Prostate gland (tissue), 2 donors: Measurements from ENCODE around the gene SMPD3. TPM values are rescaled to one million over a fixed set of nuclear protein-coding genes. Genes with fewer than 3 reads are reported as not detected.

Source experiments
- DNase-seq: peaks from one replicate; pipeline ENCODE4 v3.0.0-alpha.2; 2019; ENCODE audit warnings: low spot score
- H3K27ac ChIP-seq, 2 donors: fragments of 200-600 bp; sonication (generic); 2 replicates each; pipeline ENCODE4 v1.5.1; 2017 to 2019
- H3K27me3 ChIP-seq: fragments of 200-600 bp; sonication (generic); replicated peaks from 2 replicates; pipeline ENCODE4 v1.5.1; 2019; ENCODE audit not compliant: insufficient read depth
- H3K36me3 ChIP-seq, 2 donors: fragments of 200-600 bp; sonication (generic); 1 replicate in 1 of 2; 2 replicates in 1 of 2; pipeline versions ENCODE4 v1.5.1 to v1.8.1; 2017 to 2019
- H3K4me1 ChIP-seq: fragments of 200-600 bp; sonication (generic); replicated peaks from 2 replicates; pipeline ENCODE4 v1.5.1; 2019
- H3K4me3 ChIP-seq, 2 donors: fragments of 200-600 bp; sonication (generic); 2 replicates each; pipeline ENCODE4 v1.5.1; 2017 to 2019
- H3K9me3 ChIP-seq: fragments of 200-600 bp; sonication (generic); 2 replicates; pipeline ENCODE4 v1.5.1; 2017
- POLR2A ChIP-seq: fragments of 450-650 bp; IDR thresholded peaks from one replicate; pipeline ENCODE4 v1.6.1; 2016; ENCODE audit warnings: antibody characterized with exemption, mild to moderate bottlenecking
- POLR2AphosphoS5 ChIP-seq: sonication (generic); formaldehyde crosslinking; IDR thresholded peaks from one replicate; pipeline ENCODE4 v1.6.1; 2017; ENCODE audit warnings: antibody characterized with exemption
- WGBS: methylation state at CpG from one replicate; pipeline ENCODE4 v1.1.5; 2018; 5-methylcytosine and 5-hydroxymethylcytosine counted together
- intact Hi-C: fragments of 100-400 bp; cut with DNase I; formaldehyde crosslinking; loops from one replicate; pipeline ENCODE4 v1.14.2; 2022
- total RNA-seq, 2 donors: library from RNA; depleted of rRNA; stranded (reverse); fragments of >200 nt; gene quantifications; one replicate each; pipeline ENCODE4 v1.1.0, GENCODE V29; 2016
- TF ChIP-seq, protein P1 (sequence below), 4 experiments: fragments of 200-600 bp in 2 of 4; fragments of 450-650 bp in 2 of 4; sonication (generic) in 2 of 4; IDR thresholded peaks; 1 replicate in 3 of 4; 2 replicates in 1 of 4; pipeline ENCODE4 v1.5.1; 2016 to 2019; ENCODE audit warnings: antibody characterized with exemption in 4 of 4, mild to moderate bottlenecking in 2 of 4, moderate library complexity in 2 of 4

The SMPD3 gene
- total RNA-seq, 2 donors from 2014 or later = 4.7 to 27.8 TPM

GRCh38 chr16:68417711-68418301 lies 30.5 kb downstream of the SMPD3 start:
- peaks cover 23% of the 10 kb centered on the region for H3K4me1 ChIP-seq
- no peak overlapping the region for H3K4me3 ChIP-seq
- no peaks in the 10 kb centered on the region for H3K27me3 ChIP-seq
- WGBS = 41% methylated on average over 11 of the region's 11 CpGs
- DNase-seq = peak; percentile 74
- TF ChIP-seq POLR2A = no peak
- TF ChIP-seq POLR2AphosphoS5 = peak; percentile 79
- H3K9me3 ChIP-seq = no peaks in the 10 kb centered on the region
- intact Hi-C loops = no loop called here
- H3K36me3 ChIP-seq = no peaks in the 10 kb centered on the region
- H3K27ac ChIP-seq = peak overlapping the region; percentile 79 to 86

DNA sequence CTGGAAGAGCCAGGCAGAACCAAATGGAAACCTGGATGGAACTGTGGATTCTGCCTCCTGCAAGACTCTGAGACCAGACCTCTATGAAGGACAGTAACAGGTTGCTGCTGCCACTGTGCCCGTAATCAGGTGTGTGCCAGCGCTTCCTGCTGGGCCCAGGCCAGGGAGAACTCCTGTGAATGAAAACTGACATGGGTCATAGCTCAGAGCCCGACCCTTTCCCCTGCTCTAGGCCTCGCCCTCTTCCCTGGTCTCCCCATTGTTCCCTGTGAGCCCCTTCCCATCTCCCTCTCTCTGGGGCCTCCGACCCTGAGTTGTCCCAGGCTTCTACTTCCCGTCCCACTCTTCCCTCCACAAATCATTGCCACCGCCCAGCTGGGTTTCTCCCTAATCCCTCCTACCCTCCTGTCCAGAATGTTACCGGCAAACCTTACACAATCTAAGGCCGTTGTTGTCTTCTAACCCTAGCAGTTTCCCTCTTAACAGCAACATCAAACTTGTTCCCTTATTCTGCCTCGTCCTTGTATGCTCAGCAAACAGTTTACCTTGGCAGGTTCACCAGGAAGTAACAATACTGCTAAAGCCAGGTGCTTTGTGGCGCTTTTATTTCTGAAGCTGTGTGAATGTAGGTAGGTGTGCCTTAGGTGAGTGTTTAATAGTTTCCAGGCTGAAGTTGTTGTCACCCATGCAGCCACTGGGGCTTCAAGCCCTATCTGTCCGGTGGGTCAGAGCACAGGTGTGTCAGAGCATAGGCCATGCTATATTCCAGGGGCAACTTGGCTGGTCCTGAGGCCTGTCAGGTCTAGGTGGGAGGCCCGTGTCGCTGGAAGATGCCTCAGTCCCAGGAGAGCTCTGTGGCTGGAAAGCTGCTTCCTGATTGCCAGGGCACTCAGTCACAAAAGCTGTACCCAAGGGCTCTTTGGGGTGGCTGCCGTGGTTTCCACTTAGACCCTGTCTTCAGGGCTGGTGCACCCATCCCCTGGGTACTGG lies 32.0 kb downstream of the SMPD3 start:
- WGBS = 35% methylated on average over 15 of the region's 15 CpGs
- no peaks in the 10 kb centered on the region for H3K27me3 ChIP-seq
- intact Hi-C loops = no loop called here
- no peaks in the 10 kb centered on the region for H3K36me3 ChIP-seq
- peak overlapping the region; percentile 79 to 86 for H3K27ac ChIP-seq
- no peaks in the 10 kb centered on the region for H3K9me3 ChIP-seq
- TF ChIP-seq POLR2AphosphoS5 = peak; percentile 94
- no peak for TF ChIP-seq POLR2A
- peaks cover 23% of the 10 kb centered on the region for H3K4me1 ChIP-seq
- no peak overlapping the region for H3K4me3 ChIP-seq
- DNase-seq = peak; percentile 90

- TF ChIP-seq POLR2AphosphoS5 = no peak
- no peak for TF ChIP-seq POLR2A
- TF ChIP-seq, protein P1, sequence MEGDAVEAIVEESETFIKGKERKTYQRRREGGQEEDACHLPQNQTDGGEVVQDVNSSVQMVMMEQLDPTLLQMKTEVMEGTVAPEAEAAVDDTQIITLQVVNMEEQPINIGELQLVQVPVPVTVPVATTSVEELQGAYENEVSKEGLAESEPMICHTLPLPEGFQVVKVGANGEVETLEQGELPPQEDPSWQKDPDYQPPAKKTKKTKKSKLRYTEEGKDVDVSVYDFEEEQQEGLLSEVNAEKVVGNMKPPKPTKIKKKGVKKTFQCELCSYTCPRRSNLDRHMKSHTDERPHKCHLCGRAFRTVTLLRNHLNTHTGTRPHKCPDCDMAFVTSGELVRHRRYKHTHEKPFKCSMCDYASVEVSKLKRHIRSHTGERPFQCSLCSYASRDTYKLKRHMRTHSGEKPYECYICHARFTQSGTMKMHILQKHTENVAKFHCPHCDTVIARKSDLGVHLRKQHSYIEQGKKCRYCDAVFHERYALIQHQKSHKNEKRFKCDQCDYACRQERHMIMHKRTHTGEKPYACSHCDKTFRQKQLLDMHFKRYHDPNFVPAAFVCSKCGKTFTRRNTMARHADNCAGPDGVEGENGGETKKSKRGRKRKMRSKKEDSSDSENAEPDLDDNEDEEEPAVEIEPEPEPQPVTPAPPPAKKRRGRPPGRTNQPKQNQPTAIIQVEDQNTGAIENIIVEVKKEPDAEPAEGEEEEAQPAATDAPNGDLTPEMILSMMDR (IDR thresholded peaks at IDR 0.05) = no peak
- DNase-seq = no peak
- Histone ChIP-seq H3K27ac (peak overlapping the region in 1 of 2 donors; percentile 86), H3K4me3 (no peak overlapping the region), H3K9me3 (no peaks in the 10 kb centered on the region), H3K4me1 (peaks cover 23% of the 10 kb centered on the region), H3K27me3 (no peaks in the 10 kb centered on the region), H3K36me3 (no peaks in the 10 kb centered on the region)
- intact Hi-C loops = no loop called here
- WGBS = 56% methylated on average over 2 of the region's 2 CpGs
Measured at GRCh38 chr16:68414581-68414980, 33.7 kb downstream of the SMPD3 start.

DNA sequence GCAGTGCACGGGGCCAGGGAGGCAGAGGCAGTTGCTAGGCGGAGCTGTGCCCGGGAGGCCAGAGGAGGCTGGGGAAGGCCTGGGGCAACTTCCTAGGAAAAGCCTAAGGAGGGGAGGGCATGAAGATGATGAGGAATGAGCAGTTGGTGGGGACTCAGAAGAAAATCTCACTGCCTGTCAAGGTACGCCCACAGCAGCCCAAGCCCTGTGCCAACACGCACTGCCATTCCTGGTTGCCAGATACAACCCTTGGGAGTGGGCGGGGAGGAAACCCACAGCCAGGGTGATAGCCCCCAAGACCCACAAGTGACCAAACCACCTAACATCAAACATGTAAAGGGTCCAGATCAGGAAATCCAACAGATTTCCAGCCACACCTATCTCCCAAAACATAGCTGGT lies 36.2 kb downstream of the SMPD3 start:
- no peaks in the 10 kb centered on the region for H3K9me3 ChIP-seq
- no peaks in the 10 kb centered on the region for H3K36me3 ChIP-seq
- no peak overlapping the region for H3K27ac ChIP-seq
- intact Hi-C loops = no loop called here
- 96% methylated on average over 6 of the region's 6 CpGs for WGBS
- peaks cover 11% of the 10 kb centered on the region for H3K4me1 ChIP-seq
- H3K27me3 ChIP-seq = no peaks in the 10 kb centered on the region
- H3K4me3 ChIP-seq = no peak overlapping the region
- TF ChIP-seq POLR2A (no peak), POLR2AphosphoS5 (no peak)
- TF ChIP-seq, protein P1 (IDR thresholded peaks at IDR 0.05) = no peak
- DNase-seq = no peak

- DNase-seq = no peak
- H3K27me3 ChIP-seq = no peaks in the 10 kb centered on the region
- no peak overlapping the region for H3K4me3 ChIP-seq
- no peaks in the 10 kb centered on the region for H3K9me3 ChIP-seq
- no peaks in the 10 kb centered on the region for H3K36me3 ChIP-seq
- 94% methylated on average over 2 of the region's 2 CpGs for WGBS
- TF ChIP-seq POLR2AphosphoS5 (no peak), POLR2A (no peak)
- TF ChIP-seq, protein P1 (IDR thresholded peaks at IDR 0.05) = no peak
- H3K4me1 ChIP-seq = peaks cover 5% of the 10 kb centered on the region
- H3K27ac ChIP-seq = no peak overlapping the region
- intact Hi-C loops = no loop called here
Measured at GRCh38 chr16:68411086-68411485, 37.2 kb downstream of the SMPD3 start.
